SIG-M5 (cell line): ENCODE measurements around the gene KCNN3.
A peak's percentile ranks its signal among the peaks of the same experiment; 100 is the strongest.

ENCODE experiments used
- DNase-seq: peaks from one replicate; lab custom pipeline; 2025; lab: John Stamatoyannopoulos, UW

KCNN3 gene

DNA sequence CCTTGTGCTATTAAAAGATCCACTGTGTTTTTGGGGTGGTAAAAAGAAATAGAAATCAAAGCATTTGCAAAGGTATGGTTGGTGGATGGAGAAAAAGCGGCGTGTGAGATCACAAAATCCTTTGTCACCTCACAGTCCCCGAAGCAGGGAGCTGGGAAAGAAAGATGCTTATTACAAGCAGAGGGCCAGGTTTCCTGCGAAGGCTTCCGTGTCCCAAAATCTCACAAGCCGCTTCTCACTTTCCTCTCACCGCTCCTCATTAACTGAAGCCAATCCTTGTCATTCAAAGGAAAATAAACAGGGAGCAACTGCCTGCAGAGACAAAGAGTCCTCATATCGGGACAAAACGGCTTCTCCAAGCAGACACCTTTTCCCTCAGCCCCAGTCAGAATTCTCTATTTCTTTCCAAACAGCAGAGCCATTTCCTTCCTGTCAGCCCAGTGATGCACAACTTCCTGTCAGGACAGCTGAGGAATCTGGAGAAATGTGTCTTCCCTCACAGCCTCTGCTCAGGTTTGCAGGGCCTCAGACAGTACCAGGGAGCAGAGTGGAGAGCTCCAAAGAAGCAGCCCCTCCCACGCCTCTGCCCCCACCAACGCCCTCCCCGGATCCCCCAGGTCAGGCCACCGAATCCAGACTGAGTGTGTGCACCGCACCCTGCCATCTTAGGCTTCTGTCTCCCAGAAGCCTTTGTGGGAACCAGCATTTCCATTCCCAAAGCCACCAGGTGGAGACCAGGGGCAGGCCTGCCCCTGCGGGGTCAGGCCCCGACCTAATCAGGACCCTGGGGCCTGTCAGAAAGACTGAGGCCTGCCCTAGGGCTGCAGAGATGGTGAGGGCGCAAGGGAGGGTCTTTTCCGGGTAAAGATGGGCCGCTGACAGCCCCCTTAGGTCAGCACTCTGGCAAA lies 29.6 kb downstream of the KCNN3 start:
- DNase-seq: no peak

DNA sequence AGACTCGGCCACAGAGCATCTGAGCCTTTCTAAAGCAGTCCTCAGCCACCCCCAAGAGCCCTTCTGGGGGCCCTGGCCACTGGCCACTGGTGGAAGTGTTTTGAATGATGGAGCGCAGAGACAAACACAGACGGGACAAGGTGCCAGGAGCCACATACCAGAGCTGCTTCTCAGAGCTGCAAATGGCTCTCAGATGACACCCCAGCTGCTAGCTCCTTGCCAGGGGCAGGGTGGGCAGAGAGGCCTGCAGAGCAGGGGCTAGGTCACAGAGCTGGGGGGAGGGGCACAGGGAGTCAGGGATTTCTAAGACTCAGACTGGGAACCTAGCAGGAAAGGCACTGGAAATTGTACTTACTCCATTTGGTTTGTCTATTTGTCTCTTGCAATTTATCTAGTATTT lies 30.4 kb downstream of the KCNN3 start:
- DNase-seq: no peak

DNA sequence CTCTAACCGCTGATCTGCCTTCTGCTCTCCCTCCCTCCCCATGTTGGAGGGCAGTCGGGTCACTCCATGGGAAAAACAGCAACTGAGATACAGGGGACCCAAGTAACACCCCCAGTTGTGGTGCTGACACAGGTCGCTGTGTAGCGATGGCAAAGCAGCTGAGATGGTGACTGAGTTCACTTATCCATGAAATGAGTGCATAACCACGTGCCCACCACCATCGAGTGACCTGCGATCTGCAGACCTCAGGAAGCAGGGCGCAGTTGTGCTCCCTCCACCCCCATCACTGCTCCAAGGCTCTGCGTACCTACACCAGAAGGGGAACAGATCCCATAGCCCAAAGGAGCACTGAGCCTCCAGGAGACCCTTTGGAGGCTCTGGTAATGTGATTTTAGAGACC lies 31.1 kb downstream of the KCNN3 start:
- DNase-seq: no peak

DNA sequence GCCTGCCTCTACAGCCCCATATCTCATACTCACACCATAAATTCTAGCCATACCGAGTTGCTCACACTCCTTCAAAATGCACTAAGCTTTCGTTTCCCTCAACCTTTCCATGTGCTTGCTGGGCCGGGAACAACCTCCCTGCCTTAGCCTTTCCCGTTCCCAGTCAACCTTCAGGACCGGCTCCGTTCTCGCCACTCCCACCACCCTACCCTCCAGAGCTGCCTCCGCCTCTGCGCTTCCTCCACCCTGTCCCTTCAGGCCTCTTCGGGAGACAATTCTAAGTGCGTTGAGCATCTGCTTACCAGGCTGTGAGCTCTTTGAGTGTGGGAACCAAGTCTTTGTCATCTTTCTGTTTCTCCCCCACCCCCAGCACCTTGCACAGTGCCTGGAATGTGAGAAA lies 31.6 kb downstream of the KCNN3 start:
- no peak for DNase-seq

DNA sequence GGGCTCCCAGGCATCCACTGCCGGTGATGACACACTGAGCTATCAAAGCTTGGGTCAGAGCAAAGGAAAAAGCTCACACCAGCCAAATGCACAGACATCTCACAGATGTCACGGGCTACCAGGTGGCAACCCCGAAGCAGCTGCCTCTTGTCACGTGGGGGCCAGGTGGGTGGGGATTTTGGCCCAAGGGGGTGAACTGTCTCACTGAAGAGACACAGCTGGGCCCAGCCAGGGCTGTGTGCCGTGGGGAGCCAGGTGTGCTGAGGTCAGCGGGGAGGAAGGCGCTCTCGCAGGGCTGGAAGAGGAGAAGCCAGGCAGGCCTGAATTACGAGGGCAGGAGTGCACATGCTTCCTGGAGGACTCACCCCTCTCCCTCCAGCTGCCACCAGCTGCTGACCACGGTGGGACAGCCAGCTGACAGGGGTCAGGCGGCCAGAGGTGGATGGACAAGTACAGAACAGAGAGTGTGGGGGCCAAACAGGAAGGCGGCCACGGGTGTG lies 32.4 kb downstream of the KCNN3 start:
- no peak for DNase-seq

DNA sequence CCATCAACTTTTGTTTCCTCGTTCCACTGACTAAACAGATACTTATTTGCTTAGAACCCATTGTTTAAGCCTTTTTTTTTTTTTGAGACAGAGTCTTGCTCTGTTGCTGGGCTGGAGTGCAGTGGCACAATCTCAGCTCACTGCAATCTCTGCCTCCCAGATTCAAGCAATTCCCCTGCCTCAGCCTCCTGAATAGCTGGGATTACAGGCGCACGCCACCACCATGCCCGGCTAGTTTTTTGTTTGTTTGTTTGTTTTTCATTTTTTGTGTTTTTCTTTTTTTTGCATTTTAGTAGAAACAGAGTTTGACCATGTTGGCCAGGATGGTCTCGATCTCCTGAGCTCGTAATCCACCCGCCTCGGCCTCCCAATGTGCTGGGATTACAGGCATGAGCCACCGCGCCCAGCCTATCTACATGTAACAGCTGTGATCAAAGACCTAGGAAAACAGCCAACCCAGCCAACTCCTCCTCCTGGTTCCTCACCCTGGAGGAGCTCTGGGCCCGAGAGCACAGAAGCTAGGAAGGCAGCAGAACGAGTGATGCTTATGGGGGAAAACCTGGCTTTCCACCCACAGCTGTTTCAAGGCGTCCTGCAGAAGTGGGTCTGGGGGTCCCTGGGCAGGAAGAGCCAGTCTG lies 32.9 kb downstream of the KCNN3 start:
- DNase-seq: no peak

DNA sequence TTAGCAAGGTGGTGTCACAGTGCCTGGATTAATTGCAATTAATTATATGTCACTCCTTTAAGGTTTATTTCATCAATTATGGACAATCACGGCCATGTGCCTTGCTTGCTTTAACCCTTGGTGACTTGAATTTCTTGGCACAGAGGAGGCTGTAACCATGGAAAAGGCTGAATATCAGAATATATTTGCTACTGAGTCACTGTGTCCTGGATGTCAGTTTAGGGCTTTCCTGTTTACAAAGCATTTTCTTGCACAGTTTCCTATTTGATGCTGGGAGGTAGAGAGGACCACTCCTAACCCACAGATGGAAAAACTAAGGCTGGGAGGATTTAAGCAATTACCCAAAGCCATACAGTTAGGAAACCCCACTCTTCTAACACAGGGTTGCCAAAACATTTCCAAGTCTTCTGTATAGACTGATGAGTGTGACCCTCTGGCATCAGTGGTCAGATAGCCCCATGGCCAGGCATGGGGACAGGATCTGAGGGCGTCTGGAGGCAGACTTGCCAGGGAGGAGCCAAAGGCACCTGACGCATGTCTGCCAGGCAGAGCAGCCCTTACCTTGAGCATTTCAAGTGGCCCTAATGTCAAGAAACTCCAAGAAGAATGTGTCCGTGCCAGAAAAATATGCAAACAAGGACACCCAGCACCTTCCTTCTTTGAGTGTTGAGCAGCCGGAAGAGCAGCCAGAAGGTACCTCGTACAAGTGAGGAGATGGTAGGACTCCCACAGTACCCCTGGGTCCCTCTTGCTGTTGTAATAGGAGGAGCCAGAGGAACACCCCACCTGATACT lies 34.4 kb downstream of the KCNN3 start:
- DNase-seq: no peak

DNA sequence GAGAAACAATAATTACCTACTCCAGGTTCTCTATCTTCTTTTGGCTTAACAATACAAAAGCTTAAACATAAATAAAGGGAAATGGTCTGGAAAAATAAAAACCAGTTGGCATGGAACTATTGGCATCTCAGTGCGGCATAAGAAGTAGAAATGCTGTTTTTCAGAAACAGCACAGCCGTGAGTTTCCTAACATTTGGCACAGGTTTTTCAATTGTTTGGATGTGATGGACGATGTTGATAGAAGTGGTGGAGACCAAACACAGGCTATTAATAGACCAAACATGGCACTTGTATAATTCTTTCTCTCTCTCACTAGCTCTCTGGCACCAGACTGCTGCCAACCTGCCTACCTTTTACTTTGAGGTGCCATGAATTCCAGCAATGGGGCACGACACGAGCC lies 36.2 kb downstream of the KCNN3 start:
- no peak for DNase-seq

DNA sequence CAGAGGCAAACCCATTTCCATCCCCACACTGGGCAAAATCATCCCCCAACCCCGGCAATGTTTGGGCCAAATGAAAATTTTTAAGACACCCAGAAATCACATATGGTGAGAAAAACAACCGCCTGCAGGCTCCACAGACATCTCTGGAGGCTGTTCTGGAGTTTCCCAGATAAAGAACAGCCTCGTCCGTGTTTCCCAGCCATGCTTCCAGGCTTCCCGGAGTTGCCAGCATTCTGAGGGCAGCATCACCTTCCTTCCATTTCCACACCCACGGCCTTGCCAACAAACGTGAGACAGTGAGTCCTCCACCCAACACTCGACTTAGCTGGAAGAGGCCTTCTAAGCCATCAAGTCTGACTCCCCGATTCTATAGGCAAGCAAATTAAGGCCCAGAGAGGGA lies 36.9 kb downstream of the KCNN3 start:
- no peak for DNase-seq

DNA sequence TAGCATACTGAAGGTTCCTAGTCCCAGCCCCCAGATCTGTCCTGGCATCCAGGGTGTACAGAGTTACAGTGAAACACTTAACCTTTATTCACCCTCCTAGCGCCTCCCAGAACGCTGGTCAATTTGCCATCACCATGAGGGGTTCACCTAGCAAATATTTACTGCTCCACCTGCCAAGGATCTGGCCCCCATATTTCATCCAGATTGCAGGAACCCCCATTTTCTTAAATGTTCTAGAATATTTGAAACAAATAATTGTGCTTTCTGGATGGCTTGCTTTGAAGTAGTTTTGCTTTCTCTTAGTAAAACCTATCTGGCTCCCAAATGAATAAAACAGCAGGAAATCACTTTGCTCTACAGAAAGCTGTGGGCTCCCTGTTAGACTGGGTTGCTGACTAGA lies 37.7 kb downstream of the KCNN3 start:
- no peak for DNase-seq

DNA sequence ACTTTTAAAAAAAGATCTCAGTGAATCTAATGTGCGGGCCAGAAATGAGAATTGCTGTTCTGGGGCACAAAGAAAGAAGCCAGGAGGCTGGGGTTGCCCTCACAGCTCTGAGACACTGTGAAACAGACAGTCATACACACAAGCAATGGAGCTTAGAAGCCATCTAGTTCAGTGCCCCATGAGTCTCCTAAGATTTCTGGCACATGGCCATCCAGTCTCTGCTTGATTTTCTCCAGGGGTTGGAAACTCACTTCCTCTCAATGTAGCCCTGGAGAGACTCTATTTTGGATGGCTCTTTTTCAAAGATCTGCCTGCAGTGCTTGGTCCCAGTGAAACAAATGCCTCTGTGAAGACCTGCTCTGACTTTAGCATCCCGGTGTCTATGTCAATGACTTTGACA lies 38.6 kb downstream of the KCNN3 start:
- DNase-seq: no peak

DNA sequence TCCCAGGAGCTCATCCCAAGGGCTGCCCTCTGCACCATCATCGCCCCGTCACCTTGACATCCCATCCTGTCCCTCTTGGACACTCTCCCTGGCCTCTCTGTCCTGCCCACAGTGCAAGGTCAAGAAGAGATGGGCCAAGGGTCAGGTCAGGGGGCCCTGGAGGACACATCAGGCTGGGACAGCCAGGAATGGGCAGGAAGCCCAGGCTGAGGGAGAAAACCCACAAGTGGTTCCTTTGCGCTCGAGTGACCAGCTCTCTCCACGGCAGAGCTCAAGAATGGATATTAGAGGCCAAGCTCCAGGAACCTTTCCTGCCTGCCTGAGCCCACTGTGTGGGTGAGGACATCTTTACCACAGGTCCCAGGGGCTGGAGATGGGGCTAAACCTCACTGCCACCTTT lies 41.0 kb downstream of the KCNN3 start:
- no peak for DNase-seq

DNA sequence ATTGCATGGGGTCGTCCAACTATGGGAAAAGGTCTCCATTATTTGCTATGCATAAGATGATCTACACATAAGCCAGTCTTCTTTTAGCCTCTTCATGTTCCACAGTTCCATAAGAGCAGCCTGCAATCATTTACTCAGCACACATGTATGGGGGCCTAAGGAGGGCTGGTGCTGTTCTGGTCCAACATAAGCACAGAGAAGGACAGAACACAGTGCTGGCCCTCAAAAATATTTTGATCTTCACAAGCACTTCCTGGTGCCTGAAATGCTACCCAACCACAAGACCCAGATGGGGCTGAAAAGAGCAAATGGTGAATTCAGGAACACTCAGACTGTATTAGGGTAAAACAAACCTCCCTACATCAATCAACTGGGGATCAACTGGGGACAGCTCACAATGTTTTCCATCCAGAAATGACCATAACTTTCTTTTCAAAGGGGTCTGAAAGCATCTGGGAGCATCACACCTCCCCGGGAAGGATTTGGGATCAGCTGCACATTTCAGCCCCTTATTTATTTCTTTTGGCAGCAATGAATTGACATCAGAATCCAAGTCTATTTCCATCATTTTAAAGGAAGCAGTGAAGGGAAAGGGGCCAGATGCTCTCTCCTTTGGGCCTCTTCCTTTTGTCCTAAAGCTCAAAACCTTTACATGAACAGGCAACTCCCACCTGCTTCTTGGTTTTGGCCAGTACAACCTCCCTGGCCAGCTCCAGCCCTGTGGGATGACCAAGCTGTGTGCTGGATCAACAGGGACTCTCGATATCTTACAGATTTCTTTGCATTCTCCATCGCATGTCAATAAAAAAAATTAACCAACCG lies 45.7 kb downstream of the KCNN3 start:
- no peak for DNase-seq

DNA sequence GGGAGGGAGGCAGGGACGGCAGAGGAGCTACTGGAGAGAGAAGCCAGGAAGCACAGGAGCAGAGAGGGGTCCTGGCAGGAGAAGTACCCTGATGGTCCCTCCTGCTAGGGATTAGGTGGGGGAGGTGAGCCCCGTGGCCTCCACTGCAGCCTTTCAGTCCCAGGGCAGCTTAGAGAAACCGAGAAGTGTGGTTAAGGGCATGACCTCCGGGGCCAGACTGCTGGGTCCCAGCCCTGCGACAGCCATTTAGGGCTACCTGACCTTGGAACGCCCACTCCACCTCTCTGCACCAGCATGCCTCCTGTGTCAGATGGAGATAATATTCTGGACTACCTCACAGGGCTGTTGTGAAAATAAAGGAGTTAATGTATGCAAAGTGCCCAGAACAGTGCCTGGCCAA lies 47.4 kb downstream of the KCNN3 start:
- DNase-seq: no peak

DNA sequence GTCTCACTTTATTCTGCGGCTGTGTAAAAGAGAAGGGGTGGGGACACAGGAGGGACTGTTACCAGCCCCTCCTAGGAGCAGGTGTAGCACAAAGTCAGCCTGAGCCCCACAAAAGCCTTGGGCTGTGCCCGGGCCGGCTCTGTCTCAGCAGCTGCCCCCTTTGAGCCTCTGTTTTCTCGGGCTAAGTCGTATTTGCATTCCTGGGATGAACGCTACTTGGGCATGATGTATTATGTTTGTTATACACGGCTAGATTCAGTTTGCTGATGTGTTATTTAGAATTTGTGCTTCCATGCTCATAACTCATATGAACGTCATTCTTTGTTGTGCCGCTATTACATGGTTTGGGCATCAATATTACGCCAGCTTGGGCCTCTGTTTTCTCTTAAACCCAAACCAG lies 47.8 kb downstream of the KCNN3 start:
- no peak for DNase-seq

DNA sequence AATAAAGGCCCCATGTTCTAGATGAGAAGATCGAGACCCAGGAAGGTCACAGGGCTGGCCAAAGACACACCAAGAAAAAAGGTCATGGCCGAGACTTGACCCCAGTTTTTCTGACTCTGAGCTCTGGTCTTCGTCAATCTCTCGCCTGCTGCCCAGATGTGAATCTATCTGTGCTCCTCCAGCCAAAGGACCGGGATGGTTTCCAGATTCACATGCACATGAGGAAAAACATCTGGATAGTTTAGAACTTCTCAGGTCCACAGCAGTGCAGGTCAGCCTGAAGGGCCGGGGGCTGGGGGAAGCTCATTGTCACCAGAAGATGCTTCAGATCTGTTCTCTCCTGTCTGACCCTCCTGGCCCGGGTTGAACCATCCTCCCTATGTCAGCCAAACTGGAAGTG lies 49.0 kb downstream of the KCNN3 start:
- DNase-seq: no peak

DNA sequence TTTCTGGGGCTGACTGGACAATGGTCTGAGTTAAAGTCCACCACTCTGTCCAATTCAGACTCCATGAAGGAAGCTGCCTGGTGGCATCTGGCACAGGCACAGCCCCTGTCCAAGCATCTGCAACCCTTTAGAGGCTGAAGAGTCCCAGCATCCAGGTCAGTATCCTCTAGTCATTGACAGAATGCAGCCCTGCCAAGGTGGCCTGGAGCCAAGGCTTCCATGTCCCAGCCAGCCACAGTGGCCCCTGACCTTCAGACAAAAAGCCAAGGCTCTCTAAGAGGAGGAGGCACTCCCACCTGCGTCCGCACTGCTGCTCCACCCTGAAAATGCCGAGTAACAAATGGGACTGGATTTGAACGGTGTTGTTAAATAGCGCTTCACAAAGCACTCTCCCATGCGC lies 49.4 kb downstream of the KCNN3 start:
- DNase-seq: no peak

DNA sequence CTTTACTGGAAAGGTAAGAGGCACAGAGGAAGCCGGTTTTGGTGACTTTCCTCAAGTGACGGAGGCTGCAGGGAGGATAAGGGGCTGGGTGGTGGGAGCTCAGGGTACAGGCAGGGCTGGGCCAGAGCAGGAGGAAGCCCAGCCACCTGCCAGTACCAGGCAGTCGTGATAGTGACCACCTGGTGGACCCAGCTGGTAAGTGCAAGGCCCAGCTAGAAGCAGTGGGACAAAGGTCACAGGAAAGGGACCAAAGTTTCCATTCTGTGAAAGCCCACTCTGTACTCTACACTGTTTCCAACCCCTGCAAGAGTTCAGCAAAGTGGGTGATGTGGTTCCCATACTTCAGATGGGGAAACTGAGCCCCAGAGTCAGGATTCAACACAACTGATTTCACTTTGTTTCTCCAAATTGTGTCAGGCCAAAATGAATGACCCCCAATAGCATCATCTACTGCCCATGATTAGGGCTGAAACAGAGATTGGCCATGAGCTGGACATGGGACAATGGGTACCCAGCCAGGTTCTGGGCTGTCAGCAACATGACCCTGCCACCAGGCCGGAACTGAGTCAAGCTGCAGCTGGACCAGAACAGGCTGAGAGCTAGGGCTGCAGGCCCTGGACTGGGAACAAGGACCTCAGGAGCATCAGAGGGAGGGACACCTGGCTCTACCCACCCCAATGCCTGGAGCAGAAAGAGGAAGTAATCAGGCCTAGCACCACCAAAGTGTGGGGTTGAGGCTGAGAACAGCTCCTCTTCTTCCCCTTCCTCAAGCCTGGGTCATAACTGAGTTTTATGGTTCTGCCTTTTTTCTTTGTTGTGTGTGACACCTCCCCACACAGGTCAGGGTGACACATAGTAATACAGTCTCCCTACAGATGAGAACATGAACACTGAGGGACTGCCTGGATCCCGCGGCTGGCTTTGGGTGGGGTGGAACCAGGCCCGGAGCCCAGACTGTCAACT lies 50.2 kb downstream of the KCNN3 start:
- DNase-seq: peak; percentile 44

DNA sequence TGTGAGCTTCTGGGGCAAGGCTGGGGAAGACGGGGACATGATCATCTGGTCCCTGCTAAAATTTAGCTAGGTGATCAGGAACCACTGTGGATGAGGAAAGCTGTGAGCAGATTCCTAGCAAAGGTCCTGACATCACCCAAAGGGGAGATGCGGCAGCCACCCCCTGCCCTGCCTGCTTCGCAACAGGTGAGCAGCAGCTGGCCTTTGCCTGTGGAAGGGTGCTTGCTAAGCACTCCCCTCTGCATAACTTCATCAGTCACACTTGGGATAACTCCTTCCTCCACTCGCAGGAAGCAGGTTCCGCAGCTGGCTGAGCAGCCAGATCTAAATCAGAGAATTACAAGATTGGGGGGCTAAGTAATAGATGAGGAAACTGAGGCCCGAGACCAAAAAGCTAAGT lies 51.2 kb downstream of the KCNN3 start:
- no peak for DNase-seq

DNA sequence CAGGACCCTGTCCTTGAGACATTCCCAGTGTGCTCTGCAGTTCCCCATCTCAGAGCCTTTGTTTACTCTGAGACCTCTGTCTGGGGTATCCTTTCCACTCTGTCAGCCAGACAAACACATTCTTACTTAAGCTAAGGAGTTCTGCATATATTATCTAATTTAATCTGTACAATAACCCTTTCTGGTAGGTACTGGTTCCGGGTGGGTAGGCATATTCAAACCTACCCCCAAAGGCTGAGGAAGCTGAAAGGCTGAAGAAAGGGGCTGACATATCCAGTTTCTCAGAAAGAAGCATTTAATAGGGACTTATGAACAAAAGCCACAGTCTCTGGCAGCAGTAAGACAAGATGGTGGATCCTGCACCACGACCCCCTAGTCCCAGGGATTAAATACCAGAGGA lies 53.1 kb downstream of the KCNN3 start:
- no peak for DNase-seq

DNA sequence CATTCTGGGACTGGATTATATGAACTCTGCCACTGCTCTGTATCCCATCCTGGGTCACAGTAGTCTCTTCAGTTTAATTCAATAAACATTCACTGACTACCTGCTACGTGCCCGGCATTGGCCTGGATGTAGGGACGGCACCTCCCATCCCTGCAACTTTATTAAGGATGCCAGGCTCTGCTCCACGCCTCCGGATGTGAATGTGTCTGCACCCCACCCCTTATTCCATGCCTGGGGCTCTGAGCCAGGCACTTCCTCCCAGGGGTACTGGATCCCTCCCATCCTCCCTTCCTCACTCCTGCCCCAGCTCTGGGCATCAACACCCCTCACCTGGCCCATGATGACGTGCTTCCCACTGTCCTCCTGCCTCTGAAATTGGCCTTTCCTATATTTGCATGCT lies 53.7 kb downstream of the KCNN3 start:
- no peak for DNase-seq
